Sigmoid colon (tissue), 7 donors: ENCODE results near the gene ZNF789. TPM values are rescaled to one million over a fixed set of nuclear protein-coding genes. Genes with fewer than 3 reads are reported as not detected.
A peak's percentile ranks its signal among the peaks of the same experiment; 100 is the strongest.

ENCODE experiments used
- DNase-seq: peaks from one replicate; pipeline ENCODE4 v3.0.0-alpha.2; 2019
- H3K27ac ChIP-seq, 4 donors: fragments of 200-600 bp; sonication (generic); one replicate each; pipeline ENCODE4 v1.5.1; 2016 to 2019; ENCODE audit warnings: mild to moderate bottlenecking in 1 of 4
- H3K27me3 ChIP-seq, 3 donors: fragments of 200-600 bp; sonication (generic); one replicate each; pipeline ENCODE4 v1.5.1; 2019; ENCODE audit warnings: mild to moderate bottlenecking in 1 of 3
- H3K36me3 ChIP-seq, 4 donors: fragments of 200-600 bp; sonication (generic); one replicate each; pipeline ENCODE4 v1.5.1; 2016 to 2019
- H3K4me1 ChIP-seq, 4 donors: fragments of 200-600 bp; sonication (generic); one replicate each; pipeline ENCODE4 v1.5.1; 2017 to 2019
- H3K4me3 ChIP-seq, 4 donors: fragments of 200-600 bp; sonication (generic); one replicate each; pipeline ENCODE4 v1.5.1; 2017 to 2019; ENCODE audit warnings: mild to moderate bottlenecking in 2 of 4, moderate library complexity in 1 of 4
- H3K9me3 ChIP-seq, 4 donors: fragments of 200-600 bp in 3 of 4; sonication (generic) in 3 of 4; one replicate each; pipeline versions ENCODE4 v1.5.1 to v1.6.1; 2013 to 2019
- CTCF ChIP-seq, 4 experiments: fragments of 450-650 bp in 3 of 4; fragments of 200-600 bp in 1 of 4; IDR thresholded peaks; one replicate each; pipeline ENCODE4 v1.5.1; 2016 to 2019; ENCODE audit warnings: antibody characterized with exemption in 4 of 4, mild to moderate bottlenecking in 3 of 4, moderate library complexity in 2 of 4
- EP300 ChIP-seq, 4 donors: sonication (generic); formaldehyde crosslinking; IDR thresholded peaks; one replicate each; pipeline ENCODE4 v1.6.1; 2017; ENCODE audit warnings: antibody characterized with exemption in 4 of 4
- POLR2A ChIP-seq, 2 donors: fragments of 450-650 bp; IDR thresholded peaks; one replicate each; pipeline ENCODE4 v1.6.1; 2016; ENCODE audit warnings: antibody characterized with exemption in 2 of 2, mild to moderate bottlenecking in 2 of 2, moderate library complexity in 2 of 2
- POLR2AphosphoS5 ChIP-seq, 4 donors: sonication (generic); formaldehyde crosslinking; IDR thresholded peaks; one replicate each; pipeline ENCODE4 v1.6.1; 2017; ENCODE audit warnings: antibody characterized with exemption in 4 of 4
- WGBS, 2 donors: extraction: QIAGEN DNeasy Blood & Tissue Kit; methylation state at CpG; one replicate each; pipeline ENCODE4 v1.1.7; 2013; 5-methylcytosine and 5-hydroxymethylcytosine counted together
- intact Hi-C: fragments of 100-400 bp; cut with DNase I; formaldehyde crosslinking; loops from one replicate; pipeline ENCODE4 v1.15.1; 2023
- polyA plus RNA-seq, 3 donors: library from polyadenylated mRNA; stranded (reverse); fragments of 200-250 nt; gene quantifications; one replicate each; pipeline ENCODE4 v1.2.3, GENCODE V29; 2013
- total RNA-seq, 4 donors: library from RNA; depleted of rRNA; stranded (reverse); fragments of >200 nt; gene quantifications; one replicate each; pipeline ENCODE4 v1.1.0, GENCODE V29; 2016
- donor health status: healthy with polysubstance abuse.
- donor health status: Bipolar disorder and iron deficiency.
- donor health status: healthy.

ZNF789 gene
- total and polyA plus RNA-seq, 7 donors: 3.7 to 17.4 (median 6.4) TPM

- WGBS, 2 donors: 84 to 85% methylated on average over 5 of the region's 5 CpGs
- Histone ChIP-seq H3K4me1 (peaks cover 0 to 38% (median 10%) of the 10 kb centered on the region in 4 donors), H3K36me3 (peaks cover 0 to 11% (median 5%) of the 10 kb centered on the region in 4 donors), H3K27ac (no peak overlapping the region), H3K4me3 (no peak overlapping the region), H3K9me3 (no peaks in the 10 kb centered on the region), H3K27me3 (no peaks in the 10 kb centered on the region)
- no peak for TF ChIP-seq CTCF (IDR thresholded peaks at IDR 0.05)
- no peak for TF ChIP-seq POLR2AphosphoS5 (IDR thresholded peaks at IDR 0.05)
- no peak for TF ChIP-seq EP300 (IDR thresholded peaks at IDR 0.05)
- TF ChIP-seq POLR2A (IDR thresholded peaks at IDR 0.05): no peak
- intact Hi-C loops: no loop called here
- DNase-seq: no peak
Measured at GRCh38 chr7:99476107-99476506, 3.4 kb downstream of the ZNF789 start.

GRCh38 chr7:99478464-99479440 is 6.1 kb downstream of the ZNF789 start:
- intact Hi-C loops: no loop called here
- 76 to 86% methylated on average over 15 of the region's 15 CpGs for WGBS, 2 donors

GRCh38 chr7:99485094-99485493 is 12.4 kb downstream of the ZNF789 start:
- intact Hi-C loops: no loop called here
- Histone ChIP-seq H3K9me3 (no peaks in the 10 kb centered on the region), H3K27ac (no peak overlapping the region), H3K27me3 (no peaks in the 10 kb centered on the region), H3K4me3 (no peak overlapping the region), H3K36me3 (peaks cover 0 to 27% (median 8%) of the 10 kb centered on the region in 4 donors), H3K4me1 (no peaks in the 10 kb centered on the region)
- DNase-seq: no peak
- TF ChIP-seq POLR2A (IDR thresholded peaks at IDR 0.05) (no peak), POLR2AphosphoS5 (IDR thresholded peaks at IDR 0.05) (no peak), EP300 (IDR thresholded peaks at IDR 0.05) (no peak), CTCF (IDR thresholded peaks at IDR 0.05) (no peak)
- 93 to 94% methylated on average over 5 of the region's 5 CpGs for WGBS, 2 donors

More at GRCh38 chr7:99478464-99479440, 6.1 kb downstream of the ZNF789 start:
- Histone ChIP-seq H3K4me3 (no peak overlapping the region), H3K27me3 (no peaks in the 10 kb centered on the region), H3K27ac (peak overlapping the region in 1 of 4 donors; percentile 22), H3K9me3 (no peaks in the 10 kb centered on the region), H3K36me3 (peaks cover 0 to 21% (median 7%) of the 10 kb centered on the region in 4 donors), H3K4me1 (peaks cover 0 to 23% (median 4%) of the 10 kb centered on the region in 4 donors)
- TF ChIP-seq POLR2AphosphoS5 (IDR thresholded peaks at IDR 0.05) (no peak), CTCF (IDR thresholded peaks at IDR 0.05) (no peak), POLR2A (IDR thresholded peaks at IDR 0.05) (no peak)
- no peak for DNase-seq

- Histone ChIP-seq H3K27ac (no peak overlapping the region), H3K27me3 (no peaks in the 10 kb centered on the region), H3K4me1 (no peaks in the 10 kb centered on the region), H3K9me3 (peaks cover 0 to 15% (median 12%) of the 10 kb centered on the region in 4 donors), H3K4me3 (no peak overlapping the region), H3K36me3 (peaks cover 15 to 33% (median 23%) of the 10 kb centered on the region in 4 donors)
- DNase-seq: peak; percentile 48
- WGBS, 2 donors: 84 to 91% methylated on average over 4 of the region's 4 CpGs
- intact Hi-C loops: no loop called here
- TF ChIP-seq POLR2A (IDR thresholded peaks at IDR 0.05) (no peak), EP300 (IDR thresholded peaks at IDR 0.05) (no peak), POLR2AphosphoS5 (IDR thresholded peaks at IDR 0.05) (no peak), CTCF (IDR thresholded peaks at IDR 0.05) (no peak)
Measured at GRCh38 chr7:99489235-99489634, 16.5 kb downstream of the ZNF789 start.
